Neuronal stem cell (in vitro differentiated cells): ENCODE measurements around the gene OLFM2.
"Not testable (repeated sequence)": the region's sequence is repeated elsewhere in the genome, so short reads cannot be mapped to it uniquely, and the experiment has no call there.

ENCODE experiments used
- DNase-seq: peaks from one replicate; pipeline ENCODE4 v3.0.0-alpha.2; 2013; ENCODE audit warnings: low spot score
- H2AFZ ChIP-seq: one replicate; pipeline ENCODE4 v1.6.1; 2013; ENCODE audit warnings: mild to moderate bottlenecking, low read length, inconsistent platforms
- H2AK5ac ChIP-seq: 2 replicates; pipeline ENCODE4 v1.6.1; 2013; ENCODE audit warnings: low read depth, mild to moderate bottlenecking, inconsistent platforms, low read length, moderate library complexity, mixed read lengths
- H2BK120ac ChIP-seq: 2 replicates; pipeline ENCODE4 v1.6.1; 2013; ENCODE audit warnings: low read depth, mild to moderate bottlenecking, inconsistent platforms, low read length, moderate library complexity, mixed read lengths
- H2BK12ac ChIP-seq: one replicate; pipeline ENCODE4 v1.6.1; 2013; ENCODE audit warnings: low read length, inconsistent platforms
- H2BK15ac ChIP-seq: 2 replicates; pipeline ENCODE4 v1.6.1; 2013; ENCODE audit warnings: mild to moderate bottlenecking, low read length, inconsistent platforms, mixed read lengths
- H2BK5ac ChIP-seq: one replicate; pipeline ENCODE4 v1.6.1; 2013; ENCODE audit warnings: inconsistent platforms, mild to moderate bottlenecking, low read length, moderate library complexity
- H3K14ac ChIP-seq: one replicate; pipeline ENCODE4 v1.6.1; 2013; ENCODE audit warnings: low read length, inconsistent platforms
- H3K18ac ChIP-seq: 2 replicates; pipeline ENCODE4 v1.6.1; 2013; ENCODE audit warnings: low read length, inconsistent platforms
- H3K23ac ChIP-seq: 2 replicates; pipeline ENCODE4 v1.6.1; 2013; ENCODE audit warnings: low read depth, mild to moderate bottlenecking, mixed read lengths, low read length, inconsistent platforms; ENCODE audit not compliant: poor library complexity
- H3K27ac ChIP-seq: replicated peaks from 3 replicates; pipeline ENCODE4 v1.5.1; 2013; ENCODE audit warnings: low read length, inconsistent platforms
- H3K27me3 ChIP-seq, 3 experiments: 2 replicates each; pipeline ENCODE4 v1.6.1; 2013; ENCODE audit warnings: low read length in 3 of 3, mild to moderate bottlenecking in 2 of 3, inconsistent platforms in 1 of 3, low read depth in 1 of 3, mixed read lengths in 1 of 3, moderate library complexity in 1 of 3; ENCODE audit not compliant: control insufficient read depth in 3 of 3, insufficient read depth in 3 of 3
- H3K36me3 ChIP-seq, 2 donors: replicated peaks in 1 of 2; 2 replicates each; pipeline ENCODE4 v1.6.1; 2013; ENCODE audit warnings: low read length in 2 of 2; ENCODE audit not compliant: control insufficient read depth in 2 of 2, insufficient read depth in 2 of 2
- H3K4ac ChIP-seq: 2 replicates; pipeline ENCODE4 v1.6.1; 2013; ENCODE audit warnings: inconsistent platforms, mild to moderate bottlenecking, low read length, moderate library complexity
- H3K4me1 ChIP-seq, 2 donors: 1 replicate in 1 of 2; 2 replicates in 1 of 2; pipeline ENCODE4 v1.6.1; 2013; ENCODE audit warnings: low read length in 2 of 2, low read depth in 1 of 2; ENCODE audit not compliant: control insufficient read depth in 2 of 2, insufficient read depth in 1 of 2
- H3K4me2 ChIP-seq: one replicate; pipeline ENCODE4 v1.6.1; 2013; ENCODE audit warnings: mild to moderate bottlenecking, low read length, inconsistent platforms; ENCODE audit not compliant: insufficient read depth, poor library complexity, severe bottlenecking
- H3K4me3 ChIP-seq, 2 donors: 2 replicates each; pipeline ENCODE4 v1.5.1; 2013; ENCODE audit warnings: low read length in 2 of 2, mild to moderate bottlenecking in 2 of 2, inconsistent platforms in 1 of 2, moderate library complexity in 1 of 2
- H3K79me1 ChIP-seq: one replicate; pipeline ENCODE4 v1.6.1; 2013; ENCODE audit warnings: low read depth, mild to moderate bottlenecking, inconsistent platforms, low read length, moderate library complexity
- H3K9ac ChIP-seq: one replicate; pipeline ENCODE4 v1.6.1; 2013; ENCODE audit warnings: mild to moderate bottlenecking, low read depth, low read length, inconsistent platforms; ENCODE audit not compliant: poor library complexity
- H3K9me3 ChIP-seq, 2 donors: replicated peaks in 1 of 2; 2 replicates each; pipeline versions ENCODE3 to v1.6.1; 2013; ENCODE audit warnings: low read length in 2 of 2, mild to moderate bottlenecking in 2 of 2, inconsistent platforms in 1 of 2, low read depth in 1 of 2, mixed read lengths in 1 of 2, moderate library complexity in 1 of 2; ENCODE audit not compliant: control insufficient read depth in 2 of 2, insufficient read depth in 1 of 2
- H4K8ac ChIP-seq: one replicate; pipeline ENCODE4 v1.6.1; 2013; ENCODE audit warnings: low read depth, mild to moderate bottlenecking, inconsistent platforms, low read length, moderate library complexity
- H4K91ac ChIP-seq: one replicate; pipeline ENCODE4 v1.6.1; 2013; ENCODE audit warnings: low read length, low read depth, mild to moderate bottlenecking, inconsistent platforms; ENCODE audit not compliant: poor library complexity
- WGBS, 2 donors: extraction: QIAGEN DNeasy Blood & Tissue Kit; methylation state at CpG; one replicate each; pipeline ENCODE4 v1.1.7; 2013; ENCODE audit warnings: missing lambda C conversion rate in 2 of 2, mixed read lengths in 1 of 2; ENCODE audit not compliant: insufficient read length in 2 of 2, insufficient replicate concordance in 1 of 2; ENCODE audit errors: extremely low coverage in 2 of 2; 5-methylcytosine and 5-hydroxymethylcytosine counted together

OLFM2 gene

DNA sequence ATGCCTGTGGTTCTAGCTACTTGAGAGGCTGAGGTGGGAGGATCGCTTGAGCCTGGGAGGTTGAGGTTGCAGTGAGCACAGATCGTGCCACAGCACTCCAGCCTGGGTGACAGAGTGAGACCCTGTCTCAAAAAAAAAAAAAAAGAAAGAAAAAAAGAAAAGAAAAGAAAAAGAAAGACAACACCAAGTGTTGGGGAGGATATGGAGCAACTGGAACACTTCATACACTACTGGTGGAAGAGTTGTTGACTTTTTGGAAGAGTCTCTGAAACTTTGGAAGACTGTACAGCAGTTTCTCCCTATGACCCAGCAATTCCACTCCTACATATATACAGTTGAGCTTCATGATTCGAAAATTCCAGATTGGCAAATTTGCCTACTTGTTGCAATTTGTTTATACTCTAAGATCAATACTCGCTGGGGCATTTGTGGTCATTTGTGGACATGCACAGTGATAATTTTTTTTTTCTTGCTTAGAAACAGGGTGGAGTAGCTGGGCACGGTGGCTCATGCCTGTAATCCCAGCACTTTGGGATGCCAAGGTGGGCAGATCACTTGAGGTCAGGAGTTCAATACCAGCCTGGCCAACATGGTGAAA, 13.4 kb downstream of the OLFM2 start:
- H3K27ac ChIP-seq, H2BK12ac ChIP-seq, H3K79me1 ChIP-seq, H2BK15ac ChIP-seq, H3K14ac ChIP-seq, DNase-seq, H4K91ac ChIP-seq, H3K9ac ChIP-seq, H4K8ac ChIP-seq, H3K36me3 ChIP-seq, H2AFZ ChIP-seq, H3K4me1 ChIP-seq, H2BK5ac ChIP-seq, H3K27me3 ChIP-seq, H3K18ac ChIP-seq, H3K4me3 ChIP-seq, H3K4me2 ChIP-seq, H3K4ac ChIP-seq, H3K9me3 ChIP-seq, H2BK120ac ChIP-seq, H2AK5ac ChIP-seq, H3K23ac ChIP-seq: not testable (repeated sequence)
- no CpG with 5 or more reads among the region's 5 CpGs for WGBS, 2 donors

DNA sequence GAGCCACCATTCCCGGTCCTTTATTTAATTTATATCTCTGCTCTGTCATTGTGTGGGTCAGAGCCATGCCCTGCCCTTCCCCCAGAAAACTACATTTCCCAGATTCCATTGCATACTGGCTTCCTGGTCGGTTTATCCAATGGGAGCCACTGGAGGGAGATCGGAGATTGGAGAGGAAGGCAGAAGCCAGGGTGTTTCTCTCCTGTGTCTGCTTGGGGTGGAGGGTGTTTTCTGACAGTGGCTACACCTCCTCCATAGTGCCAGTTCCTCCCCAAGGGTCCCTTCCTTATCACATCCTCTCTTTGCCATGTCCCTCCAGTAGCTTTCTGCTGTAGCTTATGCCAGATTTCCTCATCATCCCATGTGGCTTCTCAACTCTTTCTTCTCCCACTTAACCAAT, 19.0 kb downstream of the OLFM2 start:
- Histone ChIP-seq H3K14ac (no peak overlapping the region), H4K8ac (no peak overlapping the region), H2AK5ac (no peak overlapping the region), H3K18ac (no peak overlapping the region), H2BK5ac (no peak overlapping the region), H3K23ac (no peak overlapping the region), H3K4me1 (peaks cover 3 to 5% of the 10 kb centered on the region in 2 donors), H3K36me3 (no peaks in the 10 kb centered on the region), H3K27me3 (peaks cover 9 to 18% (median 11%) of the 10 kb centered on the region in 3 experiments), H4K91ac (no peak overlapping the region), H2BK120ac (no peak overlapping the region), H2BK15ac (no peak overlapping the region), H3K9me3 (no peaks in the 10 kb centered on the region), H2AFZ (peak overlapping the region; percentile 78), H2BK12ac (no peak overlapping the region), H3K4me3 (no peak overlapping the region), H3K4me2 (no peak overlapping the region), H3K79me1 (peaks cover 2% of the 10 kb centered on the region), H3K4ac (no peak overlapping the region), H3K9ac (no peak overlapping the region), H3K27ac (no peak overlapping the region)
- no CpG with 5 or more reads among the region's 3 CpGs for WGBS, 2 donors
- DNase-seq: no peak

DNA sequence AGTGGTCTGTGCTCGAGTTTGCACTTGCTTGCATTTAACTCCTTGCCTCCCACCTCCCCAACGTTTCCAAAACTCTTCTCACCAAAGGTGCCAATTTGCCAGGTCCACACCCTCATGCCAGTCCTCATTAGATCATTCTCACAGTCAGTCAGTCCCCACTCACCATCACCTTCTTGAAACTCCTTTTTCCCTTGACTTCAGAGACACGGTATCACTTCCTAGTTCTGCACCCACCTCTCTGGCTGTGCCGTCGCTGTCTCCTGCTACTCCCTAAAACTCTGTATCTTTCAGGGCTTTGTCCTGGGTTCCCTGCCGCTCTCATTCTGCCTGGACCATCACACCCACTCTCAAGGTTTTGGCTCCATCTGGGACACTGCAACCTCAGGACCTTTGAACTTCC, 19.6 kb downstream of the OLFM2 start:
- H4K8ac ChIP-seq: peak overlapping the region; percentile 93
- DNase-seq: no peak
- no peak overlapping the region for H3K4me3 ChIP-seq
- peaks cover 2% of the 10 kb centered on the region for H3K79me1 ChIP-seq
- H3K9me3 ChIP-seq: no peaks in the 10 kb centered on the region
- H2AK5ac ChIP-seq: no peak overlapping the region
- no peak overlapping the region for H2BK12ac ChIP-seq
- peak overlapping the region; percentile 78 for H2AFZ ChIP-seq
- H4K91ac ChIP-seq: no peak overlapping the region
- H3K4ac ChIP-seq: no peak overlapping the region
- no peaks in the 10 kb centered on the region for H3K36me3 ChIP-seq
- no peak overlapping the region for H3K27ac ChIP-seq
- H3K9ac ChIP-seq: no peak overlapping the region
- H3K14ac ChIP-seq: no peak overlapping the region
- H3K4me1 ChIP-seq: peaks cover 3 to 5% of the 10 kb centered on the region in 2 donors
- H3K18ac ChIP-seq: no peak overlapping the region
- H2BK15ac ChIP-seq: no peak overlapping the region
- no peak overlapping the region for H3K23ac ChIP-seq
- H2BK5ac ChIP-seq: no peak overlapping the region
- H3K27me3 ChIP-seq: peaks cover 14 to 24% (median 17%) of the 10 kb centered on the region in 3 experiments
- H3K4me2 ChIP-seq: no peak overlapping the region
- no peak overlapping the region for H2BK120ac ChIP-seq
- no CpG with 5 or more reads among the region's 6 CpGs for WGBS, 2 donors

DNA sequence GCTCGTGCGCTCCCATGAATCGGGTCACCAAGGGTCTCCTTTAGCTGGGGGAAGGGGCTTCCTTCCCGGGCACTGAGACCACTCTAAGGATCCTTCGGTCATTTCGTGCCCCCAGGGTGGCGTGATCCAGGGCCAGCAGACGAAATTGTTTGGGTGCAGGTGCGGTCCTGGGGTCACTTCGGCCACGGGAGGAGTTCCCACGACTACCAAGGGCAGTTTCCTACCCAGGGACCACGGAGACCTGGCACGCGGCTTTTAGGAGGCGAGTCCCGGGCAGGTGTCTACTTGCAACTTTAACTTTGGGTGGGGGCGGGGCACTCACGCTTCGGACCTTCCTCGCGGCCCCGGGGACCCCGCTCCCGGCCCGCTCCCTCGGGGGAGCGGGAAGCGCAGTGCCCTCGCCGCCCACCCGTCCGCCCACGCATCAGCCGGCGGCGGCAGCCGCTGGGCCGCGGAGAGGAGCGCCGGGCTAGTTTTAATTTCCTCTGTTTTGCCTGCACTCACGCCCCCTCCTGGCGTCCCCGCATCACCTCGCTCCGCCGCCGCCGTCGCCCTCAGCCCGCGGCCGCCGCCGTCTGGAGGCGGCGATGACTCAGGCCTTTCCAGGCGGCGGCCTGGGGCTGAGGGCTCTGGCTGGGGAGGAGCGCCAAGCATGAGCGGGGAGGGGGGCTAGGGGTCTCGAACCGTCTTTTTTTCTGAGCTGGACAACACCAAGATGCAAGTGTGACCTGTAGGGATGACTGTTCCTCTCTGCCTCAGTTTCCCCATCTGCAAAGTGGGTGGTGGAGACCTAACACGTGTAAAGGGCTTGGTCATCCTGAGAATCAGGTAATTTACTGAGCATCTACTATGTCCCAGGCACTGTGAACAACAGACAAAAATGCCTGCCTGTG, 21.8 kb downstream of the OLFM2 start:
- H2BK15ac ChIP-seq: no peak overlapping the region

More for the DNA sequence above, 21.8 kb downstream of the OLFM2 start:
- peak; percentile 79 for DNase-seq
- Histone ChIP-seq H3K14ac (no peak overlapping the region), H2BK5ac (no peak overlapping the region), H3K27me3 (peaks cover 14 to 33% (median 28%) of the 10 kb centered on the region in 3 experiments), H2AK5ac (peak overlapping the region; percentile 51), H4K91ac (no peak overlapping the region), H3K9me3 (no peaks in the 10 kb centered on the region), H3K79me1 (peaks cover 2% of the 10 kb centered on the region), H3K27ac (no peak overlapping the region), H2BK120ac (no peak overlapping the region), H3K18ac (peak overlapping the region; percentile 95), H4K8ac (no peak overlapping the region), H2AFZ (peak overlapping the region; percentile 89), H3K4me2 (peak overlapping the region; percentile 98), H3K36me3 (no peaks in the 10 kb centered on the region), H3K9ac (peak overlapping the region; percentile 74), H3K4ac (no peak overlapping the region), H3K23ac (peak overlapping the region; percentile 75), H3K4me3 (peak overlapping the region; percentile 43 to 81), H2BK12ac (no peak overlapping the region), H3K4me1 (peaks cover 3 to 5% of the 10 kb centered on the region in 2 donors)
- no CpG with 5 or more reads among the region's 65 CpGs for WGBS, 2 donors
